HEK293 (cell line): ENCODE measurements around the gene ACAP1.

Experiments used
- CTCF ChIA-PET: fragments of 350-600 bp; formaldehyde crosslinking; extraction: SDS; loops from one replicate; lab custom pipeline; 2021; ENCODE audit warnings: antibody characterized with exemption; lab: Yijun Ruan, JAX
- POLR2A ChIA-PET: fragments of 300-600 bp; formaldehyde crosslinking; extraction: SDS; loops from one replicate; lab custom pipeline; 2020; ENCODE audit warnings: antibody characterized with exemption, inconsistent platforms; lab: Yijun Ruan, JAX
- H3K27ac ChIP-seq: fragments of 200-500 bp; sonication (Bioruptor generic); 2 replicates; pipeline ENCODE4 v1.5.1; 2014; ENCODE audit warnings: low read depth, low read length, control low read depth, inconsistent platforms; ENCODE audit errors: extremely low read depth
- H3K36me3 ChIP-seq, 2 experiments: fragments of 200-500 bp in 1 of 2; sonication (Bioruptor generic) in 1 of 2; 1 replicate in 1 of 2; 2 replicates in 1 of 2; pipeline ENCODE4 v1.5.1; 2014 to 2017; ENCODE audit warnings: inconsistent platforms in 2 of 2, low read length in 2 of 2; ENCODE audit not compliant: control insufficient read depth in 2 of 2, insufficient read depth in 1 of 2
- H3K4me1 ChIP-seq: fragments of 200-500 bp; sonication (Bioruptor generic); 2 replicates; pipeline ENCODE4 v1.5.1; 2014; ENCODE audit warnings: mild to moderate bottlenecking, low read length, inconsistent platforms; ENCODE audit not compliant: control insufficient read depth, insufficient read depth
- H3K4me3 ChIP-seq: 2 replicates; pipeline ENCODE4 v1.5.1; 2011; ENCODE audit warnings: low read depth, mild to moderate bottlenecking, control low read depth, low read length, moderate library complexity
- H3K9me3 ChIP-seq: fragments of 200-500 bp; sonication (Bioruptor generic); 2 replicates; pipeline ENCODE4 v1.5.1; 2014; ENCODE audit warnings: low read depth, low read length, inconsistent platforms; ENCODE audit not compliant: control insufficient read depth, insufficient read depth
- OVOL3 ChIP-seq: fragments of 450-650 bp; formaldehyde crosslinking; IDR thresholded peaks from 2 replicates; pipeline ENCODE4 v1.5.1; 2016; ENCODE audit warnings: missing biosample characterization, missing genetic modification characterization
- PRDM1 ChIP-seq: fragments of 450-650 bp; formaldehyde crosslinking; IDR thresholded peaks from 2 replicates; pipeline ENCODE4; 2016; ENCODE audit warnings: missing biosample characterization, missing genetic modification characterization
- SALL2 ChIP-seq: fragments of 450-650 bp; formaldehyde crosslinking; IDR thresholded peaks from 2 replicates; pipeline ENCODE4 v1.5.0; 2017; ENCODE audit warnings: missing biosample characterization, mild to moderate bottlenecking, missing genetic modification characterization, borderline replicate concordance
- WT1 ChIP-seq: fragments of 450-650 bp; formaldehyde crosslinking; IDR thresholded peaks from 2 replicates; pipeline ENCODE4 v1.5.1; 2016; ENCODE audit warnings: missing biosample characterization, missing genetic modification characterization
- ZBTB10 ChIP-seq: fragments of 450-650 bp; formaldehyde crosslinking; IDR thresholded peaks from 2 replicates; pipeline ENCODE4 v1.5.1; 2016; ENCODE audit warnings: missing biosample characterization, missing genetic modification characterization
- ZBTB20 ChIP-seq: fragments of 450-650 bp; formaldehyde crosslinking; IDR thresholded peaks from 2 replicates; pipeline ENCODE4 v1.5.1; 2016; ENCODE audit warnings: missing biosample characterization, missing genetic modification characterization
- ZFP37 ChIP-seq: fragments of 450-650 bp; formaldehyde crosslinking; IDR thresholded peaks from 2 replicates; pipeline ENCODE4 v1.5.1; 2016; ENCODE audit warnings: missing biosample characterization, missing genetic modification characterization
- ZFP69B ChIP-seq: fragments of 450-650 bp; formaldehyde crosslinking; IDR thresholded peaks from 2 replicates; pipeline ENCODE4 v1.5.1; 2016; ENCODE audit warnings: missing biosample characterization, missing genetic modification characterization
- ZIC2 ChIP-seq: fragments of 450-650 bp; formaldehyde crosslinking; IDR thresholded peaks from 2 replicates; pipeline ENCODE4 v1.5.1; 2016; ENCODE audit warnings: missing biosample characterization, missing genetic modification characterization
- ZNF114 ChIP-seq: fragments of 450-650 bp; formaldehyde crosslinking; IDR thresholded peaks from 2 replicates; pipeline ENCODE4 v1.5.0; 2017; ENCODE audit warnings: missing biosample characterization, missing genetic modification characterization
- ZNF169 ChIP-seq: fragments of 450-650 bp; formaldehyde crosslinking; IDR thresholded peaks from 2 replicates; pipeline ENCODE4 v1.5.1; 2016; ENCODE audit warnings: missing biosample characterization, missing genetic modification characterization
- ZNF211 ChIP-seq: fragments of 450-650 bp; formaldehyde crosslinking; IDR thresholded peaks from 2 replicates; pipeline ENCODE4 v1.5.1; 2016; ENCODE audit warnings: low read depth, missing biosample characterization, missing genetic modification characterization
- ZNF239 ChIP-seq: fragments of 450-650 bp; formaldehyde crosslinking; IDR thresholded peaks from 2 replicates; pipeline ENCODE4 v1.5.1; 2016; ENCODE audit warnings: missing biosample characterization, missing genetic modification characterization
- ZNF266 ChIP-seq: fragments of 450-650 bp; formaldehyde crosslinking; IDR thresholded peaks from 2 replicates; pipeline ENCODE4 v1.5.1; 2016; ENCODE audit warnings: missing biosample characterization, missing genetic modification characterization, low read depth
- ZNF311 ChIP-seq: fragments of 450-650 bp; formaldehyde crosslinking; IDR thresholded peaks from 2 replicates; pipeline ENCODE4 v1.5.1; 2017; ENCODE audit warnings: missing biosample characterization, missing genetic modification characterization, borderline replicate concordance
- ZNF391 ChIP-seq: fragments of 450-650 bp; formaldehyde crosslinking; IDR thresholded peaks from 2 replicates; pipeline ENCODE4 v1.5.1; 2016; ENCODE audit warnings: low read depth, missing biosample characterization, missing genetic modification characterization, borderline replicate concordance
- ZNF48 ChIP-seq: fragments of 450-650 bp; formaldehyde crosslinking; IDR thresholded peaks from 2 replicates; pipeline ENCODE4 v1.5.1; 2016; ENCODE audit warnings: missing biosample characterization, missing genetic modification characterization
- ZNF501 ChIP-seq: fragments of 450-650 bp; formaldehyde crosslinking; IDR thresholded peaks from 2 replicates; pipeline ENCODE4 v1.5.1; 2016; ENCODE audit warnings: missing biosample characterization, missing genetic modification characterization
- ZNF529 ChIP-seq: fragments of 450-650 bp; formaldehyde crosslinking; IDR thresholded peaks from 2 replicates; pipeline ENCODE4 v1.5.1; 2017; ENCODE audit warnings: missing genetic modification characterization, missing biosample characterization; ENCODE audit not compliant: insufficient replicate concordance
- ZNF585B ChIP-seq: fragments of 450-650 bp; formaldehyde crosslinking; IDR thresholded peaks from 2 replicates; pipeline ENCODE4 v1.5.1; 2016; ENCODE audit warnings: missing biosample characterization, missing genetic modification characterization
- ZNF658 ChIP-seq: fragments of 450-650 bp; formaldehyde crosslinking; IDR thresholded peaks from 2 replicates; pipeline ENCODE4; 2016; ENCODE audit warnings: missing biosample characterization, missing genetic modification characterization
- ZNF660 ChIP-seq: fragments of 450-650 bp; IDR thresholded peaks from 2 replicates; pipeline ENCODE4 v1.5.1; 2018; ENCODE audit warnings: missing biosample characterization, mild to moderate bottlenecking, missing genetic modification characterization
- ZNF768 ChIP-seq: fragments of 450-650 bp; formaldehyde crosslinking; IDR thresholded peaks from 2 replicates; pipeline ENCODE4 v1.5.1; 2018; ENCODE audit warnings: missing biosample characterization, mild to moderate bottlenecking, missing genetic modification characterization
- ZNF791 ChIP-seq: fragments of 450-650 bp; formaldehyde crosslinking; IDR thresholded peaks from 2 replicates; pipeline ENCODE4 v1.5.1; 2016; ENCODE audit warnings: missing biosample characterization, missing genetic modification characterization
- ZSCAN16 ChIP-seq: fragments of 450-650 bp; formaldehyde crosslinking; IDR thresholded peaks from 2 replicates; pipeline ENCODE4 v1.5.1; 2016; ENCODE audit warnings: missing biosample characterization, missing genetic modification characterization
- TF ChIP-seq, protein P1 (sequence below): fragments of 450-650 bp; formaldehyde crosslinking; IDR thresholded peaks from 2 replicates; pipeline ENCODE4 v1.5.1; 2016; ENCODE audit warnings: missing biosample characterization, missing genetic modification characterization
- TF ChIP-seq, protein P2 (sequence below): fragments of 450-650 bp; formaldehyde crosslinking; IDR thresholded peaks from 2 replicates; pipeline ENCODE4 v1.5.1; 2017; ENCODE audit warnings: missing biosample characterization, missing genetic modification characterization

The ACAP1 gene

GRCh38 chr17:7326186-7326585, 10.1 kb upstream of the ACAP1 start:
- H3K4me3 ChIP-seq, result no peak overlapping the region

DNA sequence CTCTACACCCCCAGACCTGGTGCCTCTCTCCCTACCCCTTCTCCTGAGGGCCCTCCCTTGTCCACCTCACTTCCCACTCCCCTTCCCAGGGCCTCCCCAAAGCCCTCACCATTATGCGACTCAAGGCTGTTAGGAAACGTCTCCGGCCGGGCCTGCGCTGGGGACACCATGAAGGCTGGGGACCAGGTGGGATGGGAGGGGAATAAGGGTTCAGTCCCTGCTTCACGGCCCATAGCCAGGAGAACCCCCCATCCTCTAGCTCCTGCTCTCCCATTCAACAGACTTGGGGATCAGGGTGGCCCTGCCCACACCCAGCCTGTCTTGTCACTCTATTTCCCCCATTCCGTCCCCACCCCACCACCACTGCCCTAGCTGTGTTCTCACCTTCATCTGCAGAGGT, 9.3 kb upstream of the ACAP1 start:
- Histone ChIP-seq H3K9me3 (no peaks in the 10 kb centered on the region), H3K27ac (no peak overlapping the region), H3K36me3 (peaks cover 22 to 53% of the 10 kb centered on the region in 2 experiments)
- ChIA-PET CTCF (interaction anchor here (0.7 to 5.2 kb wide), 7 partner anchors 10 to 234 kb away, joined by 3 to 50 read pairs (median 6); partner anchors contain the start of genes POLR2A and SENP3), POLR2A (interaction anchor here (0.8 to 0.9 kb wide), 2 partner anchors 177 to 252 kb away, joined by 3 to 4 read pairs; no protein-coding TSS in a partner anchor)
- TF ChIP-seq ZNF585B (tag by site-specific recombination) (no peak), ZNF114 (tag by site-specific recombination) (no peak), ZFP69B (tag by site-specific recombination) (no peak), OVOL3 (tag by site-specific recombination) (no peak), ZNF239 (tag by site-specific recombination) (no peak), ZSCAN16 (no peak), ZNF791 (tag by site-specific recombination) (no peak), ZIC2 (no peak), ZNF768 (tag by site-specific recombination) (no peak), ZNF658 (no peak), SALL2 (tag by site-specific recombination) (no peak), ZFP37 (tag by site-specific recombination) (no peak), WT1 (tag by site-specific recombination) (no peak)
- TF ChIP-seq, protein P1, sequence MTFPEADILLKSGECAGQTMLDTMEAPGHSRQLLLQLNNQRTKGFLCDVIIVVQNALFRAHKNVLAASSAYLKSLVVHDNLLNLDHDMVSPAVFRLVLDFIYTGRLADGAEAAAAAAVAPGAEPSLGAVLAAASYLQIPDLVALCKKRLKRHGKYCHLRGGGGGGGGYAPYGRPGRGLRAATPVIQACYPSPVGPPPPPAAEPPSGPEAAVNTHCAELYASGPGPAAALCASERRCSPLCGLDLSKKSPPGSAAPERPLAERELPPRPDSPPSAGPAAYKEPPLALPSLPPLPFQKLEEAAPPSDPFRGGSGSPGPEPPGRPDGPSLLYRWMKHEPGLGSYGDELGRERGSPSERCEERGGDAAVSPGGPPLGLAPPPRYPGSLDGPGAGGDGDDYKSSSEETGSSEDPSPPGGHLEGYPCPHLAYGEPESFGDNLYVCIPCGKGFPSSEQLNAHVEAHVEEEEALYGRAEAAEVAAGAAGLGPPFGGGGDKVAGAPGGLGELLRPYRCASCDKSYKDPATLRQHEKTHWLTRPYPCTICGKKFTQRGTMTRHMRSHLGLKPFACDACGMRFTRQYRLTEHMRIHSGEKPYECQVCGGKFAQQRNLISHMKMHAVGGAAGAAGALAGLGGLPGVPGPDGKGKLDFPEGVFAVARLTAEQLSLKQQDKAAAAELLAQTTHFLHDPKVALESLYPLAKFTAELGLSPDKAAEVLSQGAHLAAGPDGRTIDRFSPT, result no peak
- TF ChIP-seq, all 188 proteins: peak for 0
- Histone ChIP-seq H3K4me3 (no peak overlapping the region), H3K4me1 (peaks cover 9% of the 10 kb centered on the region)

More at GRCh38 chr17:7326186-7326585, 10.1 kb upstream of the ACAP1 start:
- H3K36me3 ChIP-seq, result peaks cover 24 to 61% of the 10 kb centered on the region in 2 experiments
- ChIA-PET POLR2A (interaction anchor here (0.8 kb wide), 1 partner anchor 178 kb away, joined by 3 read pairs; no protein-coding TSS in a partner anchor), CTCF (interaction anchor here (0.6 to 5.2 kb wide), 8 partner anchors 9 to 1836 kb away, joined by 3 to 50 read pairs (median 4); partner anchors contain the start of genes ACAP1, POLR2A and SENP3)
- no peaks in the 10 kb centered on the region for H3K9me3 ChIP-seq
- no peak for TF ChIP-seq ZNF169 (tag by site-specific recombination)
- no peak for TF ChIP-seq ZNF266 (tag by site-specific recombination)
- no peak for TF ChIP-seq ZNF391
- TF ChIP-seq ZSCAN16, result no peak
- no peak for TF ChIP-seq ZBTB20 (tag by site-specific recombination)
- TF ChIP-seq ZNF211 (tag by site-specific recombination), result no peak
- TF ChIP-seq ZNF311 (tag by site-specific recombination), result no peak
- TF ChIP-seq ZNF660, result no peak
- TF ChIP-seq ZBTB10 (tag by site-specific recombination), result no peak
- TF ChIP-seq, protein P2, sequence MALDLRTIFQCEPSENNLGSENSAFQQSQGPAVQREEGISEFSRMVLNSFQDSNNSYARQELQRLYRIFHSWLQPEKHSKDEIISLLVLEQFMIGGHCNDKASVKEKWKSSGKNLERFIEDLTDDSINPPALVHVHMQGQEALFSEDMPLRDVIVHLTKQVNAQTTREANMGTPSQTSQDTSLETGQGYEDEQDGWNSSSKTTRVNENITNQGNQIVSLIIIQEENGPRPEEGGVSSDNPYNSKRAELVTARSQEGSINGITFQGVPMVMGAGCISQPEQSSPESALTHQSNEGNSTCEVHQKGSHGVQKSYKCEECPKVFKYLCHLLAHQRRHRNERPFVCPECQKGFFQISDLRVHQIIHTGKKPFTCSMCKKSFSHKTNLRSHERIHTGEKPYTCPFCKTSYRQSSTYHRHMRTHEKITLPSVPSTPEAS, result no peak
- no peak for TF ChIP-seq ZNF501 (tag by site-specific recombination)
- no peak for TF ChIP-seq PRDM1 (tag by site-specific recombination)
- TF ChIP-seq ZNF529, result no peak
- no peak for TF ChIP-seq ZNF48 (tag by site-specific recombination)
- H3K4me1 ChIP-seq, result peaks cover 9% of the 10 kb centered on the region
- no peak overlapping the region for H3K27ac ChIP-seq
